ENCODE measurements around the gene OSBP2. TPM values are rescaled to one million over a fixed set of nuclear protein-coding genes. Genes with fewer than 3 reads are reported as not detected.

Gene OSBP2
- total RNA-seq, 1 donor from 2014 or later, result 0.53 TPM

DNA sequence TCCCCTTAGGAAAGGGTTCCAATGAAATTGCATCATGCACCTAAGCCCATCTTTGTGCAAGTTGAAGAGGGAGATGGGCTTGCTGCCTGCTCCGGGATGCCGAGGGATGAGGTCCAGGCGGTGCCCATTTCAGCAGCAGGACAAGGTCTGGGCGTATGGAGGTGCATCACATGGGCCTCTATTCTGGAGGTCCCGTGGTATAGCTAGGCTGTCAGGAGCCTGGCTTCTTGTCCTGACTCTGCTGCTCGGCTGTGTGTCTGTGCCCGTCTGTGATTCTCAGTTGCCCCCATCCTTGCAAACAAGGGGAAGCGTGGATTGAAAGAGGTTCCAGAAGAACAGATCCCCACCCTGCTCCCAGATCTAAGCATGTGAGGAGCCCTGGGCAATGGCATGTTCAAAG is 130.0 kb downstream of the OSBP2 start:
- intact Hi-C loops (cut with DNase I), result no loop called here

GRCh38 chr22:30825711-30826505 is 131.2 kb downstream of the OSBP2 start:
- Histone ChIP-seq H3K4me1 (peaks cover 0 to 8% of the 10 kb centered on the region in 2 donors), H3K4me3 (no peak overlapping the region), H3K36me3 (no peaks in the 10 kb centered on the region), H3K27ac (no peak overlapping the region), H3K9me3 (no peaks in the 10 kb centered on the region), H3K27me3 (no peaks in the 10 kb centered on the region)
- no peak for TF ChIP-seq CTCF (IDR thresholded peaks at IDR 0.05)
- DNase-seq (ENCODE audit: low spot score in 2 of 2), result peak in 1 of 2 donors; percentile 34
- intact Hi-C loops (cut with DNase I), result no loop called here

More for the DNA sequence above, 130.0 kb downstream of the OSBP2 start:
- no peak for TF ChIP-seq CTCF (IDR thresholded peaks at IDR 0.05)
- H3K27me3 ChIP-seq, result no peaks in the 10 kb centered on the region
- H3K9me3 ChIP-seq, result no peaks in the 10 kb centered on the region
- peaks cover 0 to 8% of the 10 kb centered on the region in 2 donors for H3K4me1 ChIP-seq
- no peaks in the 10 kb centered on the region for H3K36me3 ChIP-seq
- peak in 1 of 2 donors; percentile 31 for DNase-seq (ENCODE audit: low spot score in 2 of 2)
- no peak overlapping the region for H3K27ac ChIP-seq
- no peak overlapping the region for H3K4me3 ChIP-seq

- Histone ChIP-seq H3K4me3 (no peak overlapping the region), H3K9me3 (no peaks in the 10 kb centered on the region), H3K4me1 (peaks cover 0 to 8% of the 10 kb centered on the region in 2 donors), H3K36me3 (no peaks in the 10 kb centered on the region), H3K27me3 (no peaks in the 10 kb centered on the region), H3K27ac (no peak overlapping the region)
- DNase-seq (ENCODE audit: low spot score in 2 of 2), result peak in 1 of 2 donors; percentile 31
- intact Hi-C loops (cut with DNase I), result no loop called here
- TF ChIP-seq CTCF (IDR thresholded peaks at IDR 0.05), result no peak
Measured at GRCh38 chr22:30826670-30827355, 132.1 kb downstream of the OSBP2 start.

- H3K4me1 ChIP-seq, result peaks cover 0 to 1% of the 10 kb centered on the region in 2 donors
- no peak overlapping the region for H3K4me3 ChIP-seq
- intact Hi-C loops (cut with DNase I), result no loop called here
- peak in 1 of 2 donors; percentile 22 for DNase-seq (ENCODE audit: low spot score in 2 of 2)
- H3K27ac ChIP-seq, result no peak overlapping the region
- TF ChIP-seq CTCF (IDR thresholded peaks at IDR 0.05), result no peak
- no peaks in the 10 kb centered on the region for H3K27me3 ChIP-seq
- no peaks in the 10 kb centered on the region for H3K9me3 ChIP-seq
- no peaks in the 10 kb centered on the region for H3K36me3 ChIP-seq
Measured at GRCh38 chr22:30827646-30828045, 133.0 kb downstream of the OSBP2 start.

DNA sequence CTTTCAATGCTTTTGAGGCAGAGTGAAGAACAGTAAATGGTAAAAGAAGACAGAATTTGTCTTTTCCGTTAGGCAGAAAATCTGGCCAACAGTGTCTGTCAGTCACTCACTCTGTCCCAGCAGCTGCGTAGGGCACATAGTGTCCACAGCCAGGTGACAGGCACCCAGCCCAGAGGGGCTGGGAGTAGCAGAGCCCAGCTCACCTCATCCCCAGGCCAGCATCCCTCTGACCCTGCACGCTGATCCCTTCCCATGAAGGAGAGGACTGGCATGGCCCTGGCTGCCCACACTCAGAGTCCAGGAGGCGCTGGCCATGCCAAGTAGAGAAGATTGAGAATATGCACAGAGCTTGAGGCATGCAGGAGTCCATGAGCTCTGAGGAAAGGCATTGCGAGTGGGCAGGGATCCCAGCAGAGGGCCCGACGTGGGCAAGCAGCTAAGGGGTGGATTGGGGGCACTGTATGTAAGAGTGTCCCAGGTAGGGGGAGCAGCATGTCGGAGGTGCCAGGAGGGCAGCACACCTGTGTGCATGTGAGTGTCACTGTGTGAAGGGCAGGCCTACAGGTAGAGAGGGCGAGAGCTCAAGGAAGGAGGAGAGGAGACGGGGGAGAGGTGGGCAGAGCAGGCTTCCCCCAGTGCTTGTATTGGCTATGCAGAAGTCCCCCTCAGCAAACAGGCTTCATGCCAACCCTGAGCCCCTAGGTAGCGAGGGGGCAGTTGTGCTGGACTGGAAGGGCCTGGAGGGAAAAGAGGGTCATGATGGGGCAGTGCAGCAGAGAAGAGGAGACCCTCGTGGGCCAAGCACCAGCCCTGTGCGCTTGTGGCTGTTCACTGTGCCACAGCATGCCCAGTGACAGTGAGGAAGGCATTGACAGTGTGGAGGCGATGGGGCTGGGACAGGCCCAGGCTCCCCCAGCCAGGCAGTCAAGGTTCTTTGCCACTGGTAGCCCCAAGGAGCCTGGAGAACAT is 133.8 kb downstream of the OSBP2 start:
- intact Hi-C loops (cut with DNase I), result no loop called here
- no peak overlapping the region for H3K4me3 ChIP-seq
- H3K36me3 ChIP-seq, result no peaks in the 10 kb centered on the region
- H3K27ac ChIP-seq, result no peak overlapping the region
- no peaks in the 10 kb centered on the region for H3K27me3 ChIP-seq
- no peak for TF ChIP-seq CTCF (IDR thresholded peaks at IDR 0.05)
- no peaks in the 10 kb centered on the region for H3K9me3 ChIP-seq
- peak in 1 of 2 donors; percentile 56 for DNase-seq (ENCODE audit: low spot score in 2 of 2)
- H3K4me1 ChIP-seq, result no peaks in the 10 kb centered on the region
